Fibroblast of villous mesenchyme (primary cell): ENCODE data around the gene HOTAIR. TPM values are rescaled to one million over a fixed set of nuclear protein-coding genes. Genes with fewer than 3 reads are reported as not detected.

Experiments used
- DNase-seq: peaks from one replicate; pipeline ENCODE4 v3.0.0-alpha.2; 2010; ENCODE audit warnings: low read depth
- H3K4me3 ChIP-seq: 2 replicates; pipeline ENCODE4 v1.5.1; 2011; ENCODE audit warnings: low read depth, mild to moderate bottlenecking, low read length
- CTCF ChIP-seq: IDR thresholded peaks from 2 replicates; pipeline ENCODE4 v1.5.1; 2012; ENCODE audit warnings: low read depth, mild to moderate bottlenecking, low read length; ENCODE audit not compliant: insufficient read depth
- small RNA-seq: library from RNA; depleted of rRNA; stranded (forward); fragments of <200 nt; gene quantifications from one replicate; pipeline ENCODE3, GENCODE V24; 2012
- total RNA-seq: library from RNA; depleted of rRNA; stranded (reverse); fragments of >200 nt; gene quantifications from 2 replicates; pipeline ENCODE4 v1.2.3, GENCODE V29; 2012

HOTAIR gene
- total RNA-seq, 1 donor: 0.86 TPM

GRCh38 chr12:53924521-53925405 is 50.0 kb downstream of the HOTAIR start:
- DNase-seq: no peak
- no peak overlapping the region for H3K4me3 ChIP-seq
- no peak for TF ChIP-seq CTCF

- TF ChIP-seq CTCF: no peak
- no peak overlapping the region for H3K4me3 ChIP-seq
- DNase-seq: no peak
These were observed 57.7 kb downstream of the HOTAIR start for GRCh38 chr12:53916788-53917655.

Small RNA genes within 50 kb of the gene (small RNA-seq; reads per million reads assigned to genes)
- not detected for gene AC012531.3
- gene AC012531.4: not detected
- gene MIR196A2: 4.8 reads per million, percentile 81 among the genes with 10 or more reads in this experiment
- not detected for gene RF01905
- gene RF01906: not detected

Other genes starting within 250 kb of the HOTAIR start
- gene CALCOCO1, start 247.5 kb downstream of the HOTAIR start, total RNA-seq: 78.2 and 84.4 TPM in 2 replicates
- not detected in 2 replicates for gene CISTR, start 223.0 kb downstream of the HOTAIR start, total RNA-seq
- gene HOXC13, start 36.1 kb downstream of the HOTAIR start, total RNA-seq: 0.32 TPM in 1 of 2 replicates, not detected in the other
- under 0.01 TPM in 2 replicates for gene HOXC12, start 20.1 kb downstream of the HOTAIR start, total RNA-seq
- 0.86 and 2.9 TPM in 2 replicates for gene HOXC11, start 1.8 kb downstream of the HOTAIR start, total RNA-seq
- 0.43 and 5.2 TPM in 2 replicates for gene HOXC10, start 10.2 kb upstream of the HOTAIR start, total RNA-seq
- 0.86 and 7.4 TPM in 2 replicates for gene HOXC9, start 25.2 kb upstream of the HOTAIR start, total RNA-seq
- gene HOXC8, start 34.0 kb upstream of the HOTAIR start, total RNA-seq: 0.86 and 2.6 TPM in 2 replicates
- 1.6 and 1.7 TPM in 2 replicates for gene HOXC6, start 53.5 kb upstream of the HOTAIR start, total RNA-seq
- 0.43 and 1.3 TPM in 2 replicates for gene HOXC5, start 58.1 kb upstream of the HOTAIR start, total RNA-seq
- under 0.01 and 1.6 TPM in 2 replicates for gene HOXC4, start 78.9 kb upstream of the HOTAIR start, total RNA-seq
- gene SMUG1, start 214.0 kb upstream of the HOTAIR start, total RNA-seq: 25.4 and 29.4 TPM in 2 replicates